ENCODE results near the gene COL23A1.

GRCh38 chr5:178350361-178351220 lies 239.6 kb downstream of the COL23A1 start:
- TF ChIP-seq CTCF (IDR thresholded peaks at IDR 0.05): no peak
- no peak for TF ChIP-seq EZH2 (IDR thresholded peaks at IDR 0.05; ENCODE audit: borderline replicate concordance, insufficient read depth, low read depth, low read length, poor library complexity, severe bottlenecking)

Data from B cell (primary cell).